Kidney (tissue), 14 donors: ENCODE measurements around the gene PARS2. TPM values are rescaled to one million over a fixed set of nuclear protein-coding genes. Genes with fewer than 3 reads are reported as not detected.

Source experiments
- DNase-seq, 5 donors: peaks; one replicate each; pipeline ENCODE4 v3.0.0-alpha.2; 2013 to 2020
- FAIRE-seq: peaks from 2 replicates; lab custom pipeline; 2012; peaks lifted over from hg19 to GRCh38; lab: Jason Lieb, UNC
- H3K27ac ChIP-seq, 2 donors: one replicate each; pipeline ENCODE4 v1.7.0; 2013; ENCODE audit warnings: low read depth in 2 of 2, low read length in 2 of 2, inconsistent platforms in 1 of 2
- H3K27me3 ChIP-seq: one replicate; pipeline ENCODE4 v1.7.1; 2013; ENCODE audit warnings: low read length, inconsistent platforms; ENCODE audit not compliant: control insufficient read depth, insufficient read depth
- H3K36me3 ChIP-seq, 3 donors: one replicate each; pipeline versions ENCODE4 v1.7.0 to v1.7.1; 2013; ENCODE audit warnings: low read length in 3 of 3, control low read depth in 1 of 3, inconsistent platforms in 1 of 3; ENCODE audit not compliant: insufficient read depth in 3 of 3, control insufficient read depth in 2 of 3
- H3K4me1 ChIP-seq, 3 donors: one replicate each; pipeline versions ENCODE4 v1.7.0 to v1.7.1; 2013; ENCODE audit warnings: low read length in 3 of 3, inconsistent platforms in 1 of 3, low read depth in 1 of 3; ENCODE audit not compliant: control insufficient read depth in 2 of 3, insufficient read depth in 2 of 3
- H3K4me3 ChIP-seq, 3 donors: one replicate each; pipeline versions ENCODE4 v1.7.0 to v1.8.1; 2013; ENCODE audit warnings: low read length in 3 of 3, control low read depth in 1 of 3, inconsistent platforms in 1 of 3
- H3K9ac ChIP-seq, 3 donors: one replicate each; pipeline versions ENCODE4 v1.7.0 to v1.7.1; 2013; ENCODE audit warnings: low read length in 3 of 3, control low read depth in 1 of 3, inconsistent platforms in 1 of 3
- H3K9me3 ChIP-seq, 3 donors: one replicate each; pipeline versions ENCODE4 v1.7.0 to v1.7.1; 2013; ENCODE audit warnings: low read length in 3 of 3, control low read depth in 1 of 3, inconsistent platforms in 1 of 3; ENCODE audit not compliant: control insufficient read depth in 2 of 3, insufficient read depth in 1 of 3
- CTCF ChIP-seq: IDR thresholded peaks from 3 replicates; pipeline ENCODE4 v1.5.1; 2012; ENCODE audit warnings: mild to moderate bottlenecking, moderate library complexity, borderline replicate concordance; ENCODE audit not compliant: insufficient read depth; ENCODE audit errors: extremely low read depth
- intact Hi-C: fragments of 100-400 bp; cut with DNase I; formaldehyde crosslinking; loops from one replicate; pipeline ENCODE4 v1.11.1; 2022
- polyA plus RNA-seq: library from polyadenylated mRNA; stranded (reverse); fragments of 350-450 nt; fragmentation: Illumina TruSeq; extraction: RNeasy Lipid Tissue Mini Kit (QIAGEN cat#74804); gene quantifications from one replicate; pipeline ENCODE4 v1.2.3, GENCODE V29; 2014; ENCODE audit warnings: low read depth, low replicate concordance; ENCODE audit not compliant: insufficient read depth
- total RNA-seq: library from RNA; stranded (reverse); fragmentation: NEBNext Ultra II Directional; extraction: Animal tissue kit (Norgen Biotek cat#: 25700); gene quantifications from one replicate; pipeline ENCODE4 v1.2.1, GENCODE V29; 2021
- donor health status: control.
- donor health status: control.
- donor health status: control.
- donor health status: control.
- donor health status: control.
- donor health status: DM: yes; HTN: yes; CAD: no.
- donor health status: Normal renal cell carcinoma (clear cell type).

The PARS2 gene
- total and polyA plus RNA-seq, 2 donors from 2014 or later, result 7.1 to 7.2 TPM

- Histone ChIP-seq H3K9me3 (no peaks in the 10 kb centered on the region), H3K27me3 (no peaks in the 10 kb centered on the region), H3K4me3 (no peak overlapping the region), H3K4me1 (peaks cover 0 to 3% (median 0%) of the 10 kb centered on the region in 3 donors), H3K36me3 (no peaks in the 10 kb centered on the region), H3K9ac (no peak overlapping the region), H3K27ac (no peak overlapping the region)
- TF ChIP-seq CTCF, result no peak
- FAIRE-seq (no peak), DNase-seq (no peak)
- intact Hi-C loops, result no loop called here
Measured at GRCh38 chr1:54710841-54711240, 53.5 kb downstream of the PARS2 start.

- Histone ChIP-seq H3K4me1 (peaks cover 0 to 3% (median 0%) of the 10 kb centered on the region in 3 donors), H3K9me3 (no peaks in the 10 kb centered on the region), H3K27ac (no peak overlapping the region), H3K4me3 (no peak overlapping the region), H3K9ac (no peak overlapping the region), H3K36me3 (no peaks in the 10 kb centered on the region), H3K27me3 (no peaks in the 10 kb centered on the region)
- DNase-seq, result no peak
- FAIRE-seq, result no peak
- TF ChIP-seq CTCF, result no peak
- intact Hi-C loops, result no loop called here
Measured at GRCh38 chr1:54710434-54710833, 53.9 kb downstream of the PARS2 start.

GRCh38 chr1:54709547-54710292 lies 54.6 kb downstream of the PARS2 start:
- no peak for TF ChIP-seq CTCF
- DNase-seq, result no peak

GRCh38 chr1:54708385-54708784 lies 55.9 kb downstream of the PARS2 start:
- H3K27ac ChIP-seq, result no peak overlapping the region
- H3K9ac ChIP-seq, result no peak overlapping the region
- DNase-seq (no peak), FAIRE-seq (no peak)
- no peaks in the 10 kb centered on the region for H3K36me3 ChIP-seq
- H3K27me3 ChIP-seq, result no peaks in the 10 kb centered on the region
- intact Hi-C loops, result no loop called here
- TF ChIP-seq CTCF, result no peak
- H3K9me3 ChIP-seq, result no peaks in the 10 kb centered on the region
- H3K4me3 ChIP-seq, result no peak overlapping the region
- no peaks in the 10 kb centered on the region for H3K4me1 ChIP-seq

More at GRCh38 chr1:54709547-54710292, 54.6 kb downstream of the PARS2 start:
- FAIRE-seq, result no peak
- intact Hi-C loops, result no loop called here
- no peak overlapping the region for H3K27ac ChIP-seq
- no peaks in the 10 kb centered on the region for H3K27me3 ChIP-seq
- H3K36me3 ChIP-seq, result no peaks in the 10 kb centered on the region
- H3K4me3 ChIP-seq, result no peak overlapping the region
- no peaks in the 10 kb centered on the region for H3K9me3 ChIP-seq
- no peak overlapping the region for H3K9ac ChIP-seq
- H3K4me1 ChIP-seq, result no peaks in the 10 kb centered on the region
